Fibroblast of skin of abdomen (primary cell): ENCODE data around the gene CEP112.
A peak's percentile ranks its signal among the peaks of the same experiment; 100 is the strongest.
"Not testable (repeated sequence)": the region's sequence is repeated elsewhere in the genome, so short reads cannot be mapped to it uniquely, and the experiment has no call there.

ENCODE experiments used
- DNase-seq: peaks from one replicate; pipeline ENCODE4 v3.0.0-alpha.2; 2013

Gene CEP112

GRCh38 chr17:66210208-66210574 lies 18.3 kb upstream of the CEP112 start:
- no peak for DNase-seq

GRCh38 chr17:66207936-66208335 lies 16.0 kb upstream of the CEP112 start:
- DNase-seq: no peak

- DNase-seq: no peak
Observed at GRCh38 chr17:66203274-66204015, 11.5 kb upstream of the CEP112 start.

- peak; percentile 79 for DNase-seq
Observed at GRCh38 chr17:66200685-66201092, 8.8 kb upstream of the CEP112 start.

- no peak for DNase-seq
Observed at GRCh38 chr17:66198242-66198641, 6.3 kb upstream of the CEP112 start.

GRCh38 chr17:66192378-66192687 lies 400 bp upstream of the CEP112 start:
- DNase-seq: no peak

GRCh38 chr17:66190738-66191592 lies 968 bp downstream of the CEP112 start:
- DNase-seq: peak; percentile 43

- DNase-seq: no peak
Observed at GRCh38 chr17:66187718-66188117, 4.2 kb downstream of the CEP112 start.

- DNase-seq: no peak
Observed at GRCh38 chr17:66185862-66186261, 6.1 kb downstream of the CEP112 start.

- no peak for DNase-seq
Observed at GRCh38 chr17:66184392-66184791, 7.5 kb downstream of the CEP112 start.

GRCh38 chr17:66183529-66183928 lies 8.4 kb downstream of the CEP112 start:
- DNase-seq: no peak

- no peak for DNase-seq
Observed at GRCh38 chr17:66178642-66179041, 13.3 kb downstream of the CEP112 start.

- DNase-seq: no peak
Observed at GRCh38 chr17:66177048-66177447, 14.9 kb downstream of the CEP112 start.

GRCh38 chr17:66175892-66176291 lies 16.0 kb downstream of the CEP112 start:
- no peak for DNase-seq

GRCh38 chr17:66172691-66173223 lies 19.2 kb downstream of the CEP112 start:
- DNase-seq: no peak

- DNase-seq: no peak
Observed at GRCh38 chr17:66172144-66172543, 19.8 kb downstream of the CEP112 start.

GRCh38 chr17:66171692-66172091 lies 20.2 kb downstream of the CEP112 start:
- DNase-seq: no peak

GRCh38 chr17:66171172-66171571 lies 20.8 kb downstream of the CEP112 start:
- no peak for DNase-seq

- peak; percentile 34 for DNase-seq
Observed at GRCh38 chr17:66169839-66170238, 22.1 kb downstream of the CEP112 start.

GRCh38 chr17:66167189-66167815 lies 24.6 kb downstream of the CEP112 start:
- DNase-seq: no peak

GRCh38 chr17:66165537-66166123 lies 26.3 kb downstream of the CEP112 start:
- DNase-seq: peak; percentile 61

- DNase-seq: not testable (repeated sequence)
Observed at GRCh38 chr17:66155055-66155454, 36.9 kb downstream of the CEP112 start.

GRCh38 chr17:66152756-66153155 lies 39.2 kb downstream of the CEP112 start:
- peak; percentile 38 for DNase-seq
